Measurements from ENCODE around the gene BRSK2. TPM values are rescaled to one million over a fixed set of nuclear protein-coding genes. Genes with fewer than 3 reads are reported as not detected.
A peak's percentile ranks its signal among the peaks of the same experiment; 100 is the strongest.

The BRSK2 gene
- total and polyA plus RNA-seq, 4 experiments from 2014 or later: 0.18 to 0.47 (median 0.32) TPM

DNA sequence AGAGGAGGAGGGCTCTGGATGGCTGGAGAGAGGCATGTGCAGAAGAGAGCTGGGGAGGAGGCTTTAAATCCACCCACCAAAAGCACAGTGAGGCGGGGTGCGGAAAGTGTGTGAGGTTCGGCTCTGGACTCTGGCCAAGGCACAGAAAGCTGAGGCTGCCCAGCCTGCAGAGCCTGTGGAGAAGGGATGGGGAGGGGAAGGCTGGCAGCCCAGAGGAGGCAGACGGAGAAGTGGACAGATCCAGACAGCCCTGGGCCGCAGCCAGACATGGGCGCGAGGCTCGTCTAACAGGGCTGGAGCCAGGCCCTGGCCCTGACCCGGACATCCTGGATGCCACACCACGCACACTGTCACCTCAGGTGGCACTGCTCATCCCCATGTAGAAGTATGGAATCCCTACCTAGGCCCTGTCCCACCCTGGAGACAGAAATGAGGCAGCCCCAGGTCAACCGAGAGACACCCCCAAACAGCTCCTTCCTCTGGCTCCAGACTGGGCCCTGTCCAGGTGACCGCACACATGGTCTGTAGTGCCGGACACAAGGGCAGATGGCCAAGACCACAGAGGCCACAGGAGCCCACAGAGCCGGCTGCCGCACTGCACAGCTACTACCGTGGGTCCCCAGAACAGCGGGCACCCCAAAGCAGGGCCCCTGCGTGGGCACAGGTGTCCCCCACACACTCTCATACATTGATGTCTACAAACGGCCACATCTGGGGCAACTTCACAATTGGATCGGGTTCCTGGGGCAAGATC is 113.4 kb downstream of the BRSK2 start:
- intact Hi-C loops (cut with micrococcal nuclease): no loop called here
- POLR2A ChIA-PET (ENCODE audit: partially characterized antibody): no interaction called here
- Mint-ChIP-seq H3K27me3 (no peaks in the 10 kb centered on the region), H3K4me1 (peaks cover 21 to 66% (median 37%) of the 10 kb centered on the region in 4 donors), H3K27ac (peak overlapping the region in 2 of 7 donors; percentile 41 to 52), H3K9me3 (no peaks in the 10 kb centered on the region), H3K36me3 (peaks cover 24 to 25% of the 10 kb centered on the region in 2 donors), H3K4me3 (no peak overlapping the region)
- Histone ChIP-seq H3K9me3 (ENCODE audit: control insufficient read depth in 1 of 2, low read length in 2 of 2) (no peaks in the 10 kb centered on the region), H3K27ac (ENCODE audit: low read depth, low read length) (no peak overlapping the region), H3K27me3 (ENCODE audit: insufficient read depth, low read length) (no peaks in the 10 kb centered on the region), H3K36me3 (ENCODE audit: insufficient read depth, low read length) (peaks cover 5% of the 10 kb centered on the region), H3K4me1 (ENCODE audit: insufficient read depth, low read length) (peaks cover 12% of the 10 kb centered on the region), H3K4me3 (ENCODE audit: low read length in 2 of 2) (no peak overlapping the region)
- CTCF ChIA-PET (ENCODE audit: partially characterized antibody): no interaction called here
- no peak for DNase-seq

DNA sequence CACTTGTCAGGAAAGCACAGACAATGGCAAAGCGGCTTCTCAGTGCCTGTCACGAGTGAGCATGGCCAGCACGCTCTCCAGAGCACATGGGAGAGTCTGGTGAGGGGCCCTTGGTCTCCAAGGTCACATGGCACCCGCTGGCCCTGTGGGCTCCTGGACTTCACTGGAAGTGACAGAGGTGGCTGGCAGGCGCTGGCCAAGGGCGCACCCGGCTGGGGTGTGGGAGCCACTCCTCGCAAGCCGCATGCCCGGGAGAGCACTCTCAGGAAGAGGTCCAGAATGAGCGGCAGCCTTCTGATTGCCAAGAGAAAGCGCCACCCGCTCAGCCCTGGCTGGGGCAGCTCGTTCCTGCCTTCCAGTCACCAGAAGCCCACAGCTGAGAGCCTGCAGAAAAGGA is 114.0 kb downstream of the BRSK2 start:
- no peak overlapping the region for H3K27ac ChIP-seq (ENCODE audit: low read depth, low read length)
- H3K27ac Mint-ChIP-seq: peak overlapping the region in 2 of 7 donors; percentile 41 to 72
- H3K36me3 Mint-ChIP-seq: peaks cover 19% of the 10 kb centered on the region in 2 donors
- H3K27me3 ChIP-seq (ENCODE audit: insufficient read depth, low read length): no peaks in the 10 kb centered on the region
- DNase-seq: no peak
- CTCF ChIA-PET (ENCODE audit: partially characterized antibody): no interaction called here
- H3K4me1 Mint-ChIP-seq: peaks cover 17 to 62% (median 33%) of the 10 kb centered on the region in 4 donors
- peaks cover 5% of the 10 kb centered on the region for H3K36me3 ChIP-seq (ENCODE audit: insufficient read depth, low read length)
- no peaks in the 10 kb centered on the region for H3K27me3 Mint-ChIP-seq
- H3K4me3 ChIP-seq (ENCODE audit: low read length in 2 of 2): no peak overlapping the region
- peaks cover 9% of the 10 kb centered on the region for H3K4me1 ChIP-seq (ENCODE audit: insufficient read depth, low read length)
- H3K4me3 Mint-ChIP-seq: peak overlapping the region in 1 of 8 donors; percentile 43
- POLR2A ChIA-PET (ENCODE audit: partially characterized antibody): no interaction called here
- no peaks in the 10 kb centered on the region for H3K9me3 ChIP-seq (ENCODE audit: control insufficient read depth in 1 of 2, low read length in 2 of 2)
- intact Hi-C loops (cut with micrococcal nuclease): no loop called here
- H3K9me3 Mint-ChIP-seq: peaks cover 0 to 1% (median 0%) of the 10 kb centered on the region in 8 donors

DNA sequence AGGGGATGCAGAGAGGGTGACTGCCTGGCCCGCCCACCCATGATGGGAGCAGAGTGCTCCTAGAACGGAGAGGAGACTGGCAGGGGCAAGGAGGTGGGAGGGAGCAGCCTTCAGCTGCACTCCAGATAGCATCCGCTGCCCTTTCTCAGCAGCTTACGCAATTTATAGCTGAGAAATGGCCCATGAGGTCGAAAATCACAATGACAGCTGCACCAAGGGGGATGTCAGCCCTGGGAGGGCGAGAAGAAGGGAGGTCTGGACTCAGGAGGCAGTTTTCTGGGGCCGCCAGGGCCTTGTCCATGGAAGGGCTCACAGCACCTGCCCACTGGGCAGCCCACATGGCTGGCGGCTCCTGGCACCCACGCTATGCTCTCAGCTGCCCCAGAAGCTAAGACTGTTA is 114.4 kb downstream of the BRSK2 start:
- H3K36me3 Mint-ChIP-seq: peaks cover 15% of the 10 kb centered on the region in 2 donors
- H3K36me3 ChIP-seq (ENCODE audit: insufficient read depth, low read length): peaks cover 5% of the 10 kb centered on the region
- DNase-seq: no peak
- H3K4me1 Mint-ChIP-seq: peaks cover 15 to 60% (median 31%) of the 10 kb centered on the region in 4 donors
- H3K9me3 ChIP-seq (ENCODE audit: control insufficient read depth in 1 of 2, low read length in 2 of 2): no peaks in the 10 kb centered on the region
- no peaks in the 10 kb centered on the region for H3K27me3 ChIP-seq (ENCODE audit: insufficient read depth, low read length)
- no peak overlapping the region for H3K4me3 ChIP-seq (ENCODE audit: low read length in 2 of 2)
- ChIA-PET CTCF (ENCODE audit: partially characterized antibody) (no interaction called here), POLR2A (ENCODE audit: partially characterized antibody) (no interaction called here)
- intact Hi-C loops (cut with micrococcal nuclease): no loop called here
- H3K27me3 Mint-ChIP-seq: no peaks in the 10 kb centered on the region
- H3K4me3 Mint-ChIP-seq: peak overlapping the region in 1 of 8 donors; percentile 43
- peak overlapping the region in 2 of 7 donors; percentile 72 to 73 for H3K27ac Mint-ChIP-seq
- peaks cover 0 to 1% (median 0%) of the 10 kb centered on the region in 8 donors for H3K9me3 Mint-ChIP-seq
- H3K4me1 ChIP-seq (ENCODE audit: insufficient read depth, low read length): peaks cover 9% of the 10 kb centered on the region
- H3K27ac ChIP-seq (ENCODE audit: low read depth, low read length): no peak overlapping the region

DNA sequence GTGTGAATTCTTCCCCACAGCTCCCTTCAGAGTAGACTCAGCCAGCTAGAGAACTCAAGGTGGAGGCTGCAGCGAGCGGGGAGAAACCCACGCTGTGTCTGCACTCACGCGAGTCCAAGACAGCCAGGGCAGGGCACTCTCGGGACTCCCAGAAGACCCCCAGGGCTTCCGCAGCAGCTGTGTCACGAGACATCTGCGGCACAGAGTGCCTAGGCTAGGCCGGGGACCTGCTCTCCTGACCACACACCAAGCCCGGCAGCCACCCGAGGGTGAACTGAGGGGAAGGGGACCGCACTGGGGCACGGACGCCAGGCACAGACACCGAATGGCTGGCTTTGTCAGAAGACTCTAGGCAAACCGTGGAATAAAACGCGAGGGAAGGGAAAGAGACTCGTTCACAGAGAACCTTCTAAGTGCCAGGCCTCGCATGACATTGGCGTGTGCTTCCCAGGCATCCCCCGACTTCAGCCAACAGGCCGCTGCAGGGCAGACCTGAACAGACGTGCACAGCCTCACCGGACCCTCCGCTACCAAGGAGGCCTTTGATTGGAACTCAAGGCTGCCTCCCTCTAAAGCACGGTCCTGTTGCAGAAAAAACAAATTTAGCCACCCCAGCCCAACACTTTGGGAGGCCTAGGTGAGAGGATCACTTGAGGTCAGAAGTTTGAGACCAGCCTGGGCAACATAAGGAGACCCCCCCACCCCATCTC is 115.0 kb downstream of the BRSK2 start:
- no peak overlapping the region for H3K4me3 Mint-ChIP-seq
- ChIA-PET POLR2A (ENCODE audit: partially characterized antibody) (no interaction called here), CTCF (ENCODE audit: partially characterized antibody) (no interaction called here)
- Histone ChIP-seq H3K4me1 (ENCODE audit: insufficient read depth, low read length) (peaks cover 12% of the 10 kb centered on the region), H3K27ac (ENCODE audit: low read depth, low read length) (no peak overlapping the region), H3K9me3 (ENCODE audit: control insufficient read depth in 1 of 2, low read length in 2 of 2) (no peaks in the 10 kb centered on the region), H3K27me3 (ENCODE audit: insufficient read depth, low read length) (no peaks in the 10 kb centered on the region), H3K36me3 (ENCODE audit: insufficient read depth, low read length) (peaks cover 4% of the 10 kb centered on the region), H3K4me3 (ENCODE audit: low read length in 2 of 2) (no peak overlapping the region)
- intact Hi-C loops (cut with micrococcal nuclease): no loop called here
- H3K9me3 Mint-ChIP-seq: peaks cover 0 to 1% (median 0%) of the 10 kb centered on the region in 8 donors
- peak overlapping the region in 1 of 7 donors; percentile 25 for H3K27ac Mint-ChIP-seq
- peaks cover 19 to 63% (median 34%) of the 10 kb centered on the region in 4 donors for H3K4me1 Mint-ChIP-seq
- no peaks in the 10 kb centered on the region for H3K27me3 Mint-ChIP-seq
- no peak for DNase-seq
- H3K36me3 Mint-ChIP-seq: peaks cover 13 to 16% of the 10 kb centered on the region in 2 donors

DNA sequence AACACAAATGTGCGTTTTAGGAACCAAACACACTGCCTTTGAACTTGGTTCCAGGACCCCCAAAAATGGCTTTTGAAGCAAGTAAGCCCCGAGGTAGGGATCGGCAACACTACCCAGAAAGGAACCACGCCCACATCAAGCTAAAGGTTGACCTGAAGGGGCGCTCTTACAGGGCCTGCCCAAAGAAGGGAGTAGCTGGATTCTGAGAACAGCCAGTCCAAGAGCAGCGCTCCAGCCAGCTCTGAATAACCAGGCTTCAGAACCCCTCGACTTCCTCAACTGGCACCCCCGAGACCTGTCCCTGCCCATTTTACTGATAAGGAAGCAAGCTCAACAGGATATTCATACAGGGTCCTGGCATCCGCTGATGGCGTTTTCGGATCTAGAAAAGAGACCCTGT is 115.7 kb downstream of the BRSK2 start:
- POLR2A ChIA-PET (ENCODE audit: partially characterized antibody): no interaction called here
- no peaks in the 10 kb centered on the region for H3K36me3 ChIP-seq (ENCODE audit: insufficient read depth, low read length)
- no peak for DNase-seq
- H3K9me3 Mint-ChIP-seq: peaks cover 0 to 1% (median 0%) of the 10 kb centered on the region in 8 donors
- no peak overlapping the region for H3K27ac Mint-ChIP-seq
- H3K4me3 ChIP-seq (ENCODE audit: low read length in 2 of 2): no peak overlapping the region
- no peak overlapping the region for H3K4me3 Mint-ChIP-seq
- no peak overlapping the region for H3K27ac ChIP-seq (ENCODE audit: low read depth, low read length)
- peaks cover 13% of the 10 kb centered on the region for H3K4me1 ChIP-seq (ENCODE audit: insufficient read depth, low read length)
- no peaks in the 10 kb centered on the region for H3K27me3 Mint-ChIP-seq
- peaks cover 18 to 62% (median 31%) of the 10 kb centered on the region in 4 donors for H3K4me1 Mint-ChIP-seq
- intact Hi-C loops (cut with micrococcal nuclease): no loop called here
- no peaks in the 10 kb centered on the region for H3K27me3 ChIP-seq (ENCODE audit: insufficient read depth, low read length)
- peaks cover 7 to 10% of the 10 kb centered on the region in 2 donors for H3K36me3 Mint-ChIP-seq
- CTCF ChIA-PET (ENCODE audit: partially characterized antibody): no interaction called here
- no peaks in the 10 kb centered on the region for H3K9me3 ChIP-seq (ENCODE audit: control insufficient read depth in 1 of 2, low read length in 2 of 2)

DNA sequence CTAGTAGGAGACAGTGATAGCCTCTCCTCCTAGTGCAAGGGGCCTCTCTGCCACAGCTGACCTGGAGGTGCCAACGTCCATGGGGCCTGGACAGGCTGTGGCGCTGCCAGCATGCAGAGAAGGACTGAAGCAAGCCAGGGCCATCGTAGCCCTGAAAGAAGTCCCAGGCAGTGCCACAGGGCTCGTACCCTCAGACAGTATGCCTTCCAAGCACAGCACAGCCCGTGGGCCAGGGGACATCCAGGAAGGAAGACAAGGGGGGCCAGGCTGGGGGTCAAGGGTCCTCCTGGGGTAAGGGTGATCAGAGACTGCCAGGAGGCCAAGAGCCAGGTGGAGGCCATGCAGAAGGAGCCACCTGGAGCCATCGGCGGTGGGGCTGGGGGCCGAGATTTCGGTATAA is 117.2 kb downstream of the BRSK2 start:
- Histone ChIP-seq H3K4me1 (ENCODE audit: insufficient read depth, low read length) (peaks cover 13% of the 10 kb centered on the region), H3K27ac (ENCODE audit: low read depth, low read length) (no peak overlapping the region), H3K36me3 (ENCODE audit: insufficient read depth, low read length) (no peaks in the 10 kb centered on the region), H3K9me3 (ENCODE audit: control insufficient read depth in 1 of 2, low read length in 2 of 2) (no peaks in the 10 kb centered on the region), H3K27me3 (ENCODE audit: insufficient read depth, low read length) (no peaks in the 10 kb centered on the region), H3K4me3 (ENCODE audit: low read length in 2 of 2) (no peak overlapping the region)
- Mint-ChIP-seq H3K36me3 (peaks cover 0 to 4% of the 10 kb centered on the region in 2 donors), H3K27ac (peak overlapping the region in 2 of 7 donors; percentile 17 to 30), H3K27me3 (no peaks in the 10 kb centered on the region), H3K4me3 (no peak overlapping the region), H3K4me1 (peaks cover 15 to 60% (median 33%) of the 10 kb centered on the region in 4 donors), H3K9me3 (peaks cover 0 to 1% (median 0%) of the 10 kb centered on the region in 8 donors)
- POLR2A ChIA-PET (ENCODE audit: partially characterized antibody): no interaction called here
- intact Hi-C loops (cut with micrococcal nuclease): no loop called here
- CTCF ChIA-PET (ENCODE audit: partially characterized antibody): no interaction called here
- no peak for DNase-seq

DNA sequence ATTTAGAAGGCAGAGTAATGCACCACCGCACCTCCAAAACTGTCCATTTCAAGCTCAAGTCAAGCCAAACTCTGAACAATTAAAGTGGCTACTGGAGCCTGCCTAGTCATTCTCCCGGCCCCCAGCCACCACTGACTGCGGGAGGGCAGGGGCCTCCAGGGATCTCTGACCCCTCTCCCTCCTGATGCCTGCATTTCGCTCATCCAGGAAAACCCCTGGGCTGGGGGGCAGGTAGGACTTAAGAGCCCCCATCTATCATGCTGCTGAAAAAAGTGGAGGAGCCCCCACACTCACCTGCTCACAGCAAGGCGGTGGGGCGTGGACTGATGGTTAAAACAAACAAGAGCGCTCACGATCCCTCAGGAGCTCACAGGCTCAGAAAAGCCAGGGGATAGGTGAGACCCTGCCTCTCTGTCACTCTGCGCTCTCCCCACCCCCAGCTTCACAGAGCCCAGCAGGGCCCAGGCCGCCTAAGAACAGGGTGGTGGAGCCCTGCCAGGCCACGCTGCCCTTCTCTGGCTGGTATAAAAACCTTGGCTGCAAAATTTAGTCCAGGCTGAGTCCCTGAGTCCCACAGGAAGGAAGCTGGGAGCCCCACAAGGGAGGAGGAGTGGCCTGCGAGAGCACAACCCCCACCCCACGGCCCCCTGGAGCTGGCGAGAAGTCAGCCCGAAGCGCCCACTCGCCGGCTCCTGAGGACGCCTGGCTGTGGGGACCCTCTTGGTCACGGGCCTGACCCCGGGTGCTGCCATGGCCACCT is 117.8 kb downstream of the BRSK2 start:
- Histone ChIP-seq H3K9me3 (ENCODE audit: control insufficient read depth in 1 of 2, low read length in 2 of 2) (no peaks in the 10 kb centered on the region), H3K36me3 (ENCODE audit: insufficient read depth, low read length) (no peaks in the 10 kb centered on the region), H3K4me3 (ENCODE audit: low read length in 2 of 2) (no peak overlapping the region), H3K27me3 (ENCODE audit: insufficient read depth, low read length) (no peaks in the 10 kb centered on the region), H3K27ac (ENCODE audit: low read depth, low read length) (no peak overlapping the region), H3K4me1 (ENCODE audit: insufficient read depth, low read length) (peaks cover 13% of the 10 kb centered on the region)
- H3K4me3 Mint-ChIP-seq: no peak overlapping the region
- H3K4me1 Mint-ChIP-seq: peaks cover 19 to 66% (median 35%) of the 10 kb centered on the region in 4 donors
- peaks cover 0 to 7% of the 10 kb centered on the region in 2 donors for H3K36me3 Mint-ChIP-seq
- POLR2A ChIA-PET (ENCODE audit: partially characterized antibody): no interaction called here
- DNase-seq: no peak
- peak overlapping the region in 1 of 7 donors; percentile 48 for H3K27ac Mint-ChIP-seq
- H3K27me3 Mint-ChIP-seq: no peaks in the 10 kb centered on the region
- intact Hi-C loops (cut with micrococcal nuclease): no loop called here
- CTCF ChIA-PET (ENCODE audit: partially characterized antibody): no interaction called here
- H3K9me3 Mint-ChIP-seq: peaks cover 0 to 1% (median 0%) of the 10 kb centered on the region in 8 donors
